ENCODE measurements around the gene S100A13. TPM values are rescaled to one million over a fixed set of nuclear protein-coding genes. Genes with fewer than 3 reads are reported as not detected.

The S100A13 gene
- total RNA-seq, 1 donor from 2014 or later, result 91.7 TPM

GRCh38 chr1:153624965-153625611 is 2.2 kb downstream of the S100A13 start:
- DNase-seq, result no peak

GRCh38 chr1:153623101-153623500 is 4.2 kb downstream of the S100A13 start:
- no peak for DNase-seq

DNA sequence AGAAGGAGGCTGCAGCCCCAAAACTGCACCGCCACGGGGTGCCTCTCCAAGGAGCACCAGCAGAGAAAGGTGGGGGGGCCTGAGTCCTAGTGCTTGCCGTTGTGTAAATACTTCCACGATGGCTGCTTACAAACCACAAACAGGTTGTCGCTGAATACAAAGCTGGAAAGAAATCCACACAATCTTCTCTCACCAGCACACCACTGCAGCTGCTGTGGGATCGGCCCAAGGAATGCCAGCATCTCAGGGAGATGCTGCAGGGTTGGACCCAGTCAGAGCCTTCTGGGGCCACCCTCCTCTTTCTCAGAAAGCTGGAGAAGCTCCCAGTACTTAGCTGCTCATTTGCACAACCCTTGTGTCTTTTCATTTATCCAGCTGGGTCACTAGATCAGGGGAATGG is 8.1 kb downstream of the S100A13 start:
- DNase-seq, result no peak

GRCh38 chr1:153617663-153618062 is 9.6 kb downstream of the S100A13 start:
- no peak for DNase-seq

GRCh38 chr1:153616917-153617311 is 10.4 kb downstream of the S100A13 start:
- no peak for DNase-seq

DNA sequence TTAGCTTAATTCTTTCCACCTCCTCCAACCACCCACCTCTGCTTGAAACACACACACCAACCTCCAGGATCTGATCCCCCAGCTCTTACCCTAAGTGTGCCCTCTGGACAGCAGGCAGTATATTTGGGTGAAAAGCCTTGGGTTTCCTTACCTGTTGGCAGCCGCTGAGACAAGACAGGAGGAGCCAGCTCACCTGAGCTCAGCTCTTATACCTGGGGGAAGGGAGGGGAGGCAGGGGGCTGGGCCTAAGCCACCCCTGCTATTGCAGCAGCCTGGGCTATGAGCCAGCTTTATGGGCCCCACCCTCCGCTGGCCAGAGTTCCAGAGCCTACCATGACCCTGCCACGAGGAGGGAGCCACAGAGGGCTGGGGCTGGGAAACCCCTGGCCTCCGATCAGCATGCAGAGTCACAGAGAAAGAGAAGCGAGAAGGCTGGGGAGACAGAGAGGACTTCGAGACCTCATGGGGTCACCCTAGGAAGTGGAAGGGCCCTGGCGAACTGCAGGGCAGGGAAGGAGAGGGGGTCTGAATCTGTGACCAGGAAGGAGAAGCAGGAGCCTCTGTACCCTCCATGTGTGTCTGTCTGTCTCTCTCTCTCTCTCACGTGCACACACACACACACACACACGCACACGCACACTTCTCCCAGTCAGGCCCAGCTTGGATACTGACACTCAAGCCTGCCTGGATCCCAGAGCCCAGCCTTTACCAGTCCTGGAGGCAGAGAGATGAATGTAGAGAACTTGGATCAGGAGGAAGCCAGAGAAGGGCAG is 11.0 kb downstream of the S100A13 start, which contains the start of gene S100A14:
S100A14 (minus strand) TSS at position 182 of the 773 bp plus-strand sequence. CDS start 467 bp downstream, outside the sequence.
- DNase-seq, result no peak

- DNase-seq, result no peak
Observed at GRCh38 chr1:153615406-153615805, 11.9 kb downstream of the S100A13 start.

DNA sequence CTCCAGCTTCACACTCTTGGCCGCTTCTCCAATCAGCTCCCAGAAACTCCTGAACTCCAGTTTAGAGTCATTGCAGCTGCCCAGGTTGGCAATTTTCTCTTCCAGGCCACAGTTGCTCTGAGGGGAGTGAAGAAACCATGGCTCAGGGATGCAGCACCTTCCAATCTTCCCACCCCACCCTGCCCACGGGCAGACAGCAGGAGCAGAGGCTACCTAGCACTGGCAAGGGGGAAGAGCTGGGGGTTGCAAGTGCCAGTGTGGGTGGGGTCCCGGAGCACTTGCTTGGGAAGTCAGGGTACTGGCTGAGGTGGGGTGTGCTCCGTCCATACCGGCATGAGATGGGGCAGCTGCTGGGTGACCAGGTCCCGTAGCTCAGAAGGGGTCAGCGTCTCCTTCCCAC is 12.4 kb downstream of the S100A13 start:
- no peak for DNase-seq

- DNase-seq, result no peak
Observed at GRCh38 chr1:153614189-153614900, 13.0 kb downstream of the S100A13 start.

GRCh38 chr1:153613406-153613805 is 13.9 kb downstream of the S100A13 start:
- no peak for DNase-seq

- no peak for DNase-seq
Observed at GRCh38 chr1:153612755-153613331, 14.5 kb downstream of the S100A13 start, which contains the start of gene S100A16. Gene S100A16 (minus strand): TSS chr1:153613137. CDS start chr1:153608151, 4,986 bp downstream.

- no peak for DNase-seq
Observed at GRCh38 chr1:153612111-153612754, 15.1 kb downstream of the S100A13 start.

- no peak for DNase-seq
Observed at GRCh38 chr1:153611356-153611755, 15.9 kb downstream of the S100A13 start.

DNA sequence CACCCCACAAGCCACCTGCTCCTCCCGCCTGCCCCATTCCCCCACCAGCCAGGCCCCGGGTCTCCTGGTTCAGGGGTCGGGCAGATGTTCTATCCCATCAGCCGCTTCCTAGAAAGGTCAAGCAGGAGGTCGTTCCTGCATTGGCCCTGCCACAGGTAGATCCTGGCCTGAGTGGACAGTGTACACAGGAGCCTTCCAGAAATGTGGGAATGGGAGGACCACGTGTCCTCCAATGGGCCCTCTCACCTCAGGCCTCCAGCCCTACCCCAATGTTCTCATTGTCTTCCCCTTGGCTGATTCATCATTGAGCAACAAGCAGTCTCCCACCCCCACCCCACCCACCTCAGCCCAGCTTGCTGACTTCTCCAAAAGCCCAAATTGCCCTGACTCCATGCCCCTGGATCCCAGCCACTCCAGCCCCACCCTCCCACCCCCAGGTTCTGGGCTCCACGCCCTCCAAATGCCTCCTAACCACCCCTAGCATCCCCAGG is 16.4 kb downstream of the S100A13 start:
- no peak for DNase-seq

- DNase-seq, result peak; percentile 60
Observed at GRCh38 chr1:153610334-153610733, 17.0 kb downstream of the S100A13 start.

- no peak for DNase-seq
Observed at GRCh38 chr1:153609585-153609907, 17.8 kb downstream of the S100A13 start.

DNA sequence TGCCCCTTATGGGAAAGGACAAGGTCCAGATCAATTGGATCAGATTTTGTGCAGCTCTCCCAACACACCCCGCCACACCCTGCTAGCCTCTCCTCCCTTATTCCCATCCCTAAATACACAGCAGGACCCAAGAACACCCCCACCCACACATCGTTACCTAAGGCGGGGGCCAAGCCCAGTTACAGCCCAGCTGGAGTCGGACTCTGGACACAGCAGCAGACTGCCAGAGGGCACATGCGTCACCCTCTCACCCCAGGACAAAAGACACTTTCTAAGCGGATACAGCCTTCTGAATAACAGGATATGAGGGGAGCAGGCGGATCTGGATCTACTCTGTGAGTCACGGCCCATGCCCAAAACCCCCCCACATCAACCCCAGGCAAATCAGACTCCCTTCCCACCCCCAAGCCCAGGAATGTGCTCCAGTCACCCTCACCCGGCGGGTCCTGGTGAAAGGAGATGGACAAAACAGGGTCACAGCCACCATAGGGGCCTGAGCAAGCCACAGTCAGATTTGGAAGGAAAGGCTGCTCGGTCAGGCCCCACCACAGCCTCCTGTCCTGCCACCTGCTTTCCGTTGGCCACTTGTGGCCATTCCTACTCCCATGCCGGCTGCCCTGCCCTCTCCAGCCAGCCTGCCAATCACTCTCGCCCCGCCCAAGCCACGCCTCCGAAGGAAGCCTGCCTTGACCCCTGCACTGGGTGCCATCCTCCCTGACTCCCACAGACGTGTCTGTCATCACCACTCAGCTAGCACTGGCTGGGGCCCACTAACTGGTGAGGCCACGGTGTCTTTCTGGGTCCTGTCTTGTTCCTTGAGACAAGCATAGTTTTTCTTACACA is 18.3 kb downstream of the S100A13 start:
- peak; percentile 99 for DNase-seq

- DNase-seq, result peak; percentile 74
Observed at GRCh38 chr1:153608089-153608682, 19.1 kb downstream of the S100A13 start.

GRCh38 chr1:153607381-153607780 is 19.9 kb downstream of the S100A13 start:
- DNase-seq, result peak; percentile 14

DNA sequence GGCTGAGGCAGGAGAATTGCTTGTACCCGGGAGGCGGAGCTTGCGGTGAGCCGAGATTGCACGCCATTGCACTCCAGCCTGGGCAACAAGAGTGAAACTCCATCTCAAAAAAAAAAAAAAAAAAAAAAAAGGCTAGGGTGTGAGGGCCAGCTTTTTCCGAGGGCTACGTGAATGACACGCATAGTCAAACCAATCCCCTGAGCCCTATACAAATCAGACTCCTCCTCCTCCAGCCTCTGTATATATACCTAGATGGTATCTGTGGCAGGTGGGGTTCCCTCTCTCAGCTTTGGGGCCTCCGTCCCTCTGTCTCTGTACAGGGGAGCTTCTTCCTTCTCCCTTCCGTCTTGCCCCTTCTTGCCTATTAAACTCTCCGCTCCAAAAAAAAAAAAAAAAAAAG is 21.1 kb downstream of the S100A13 start:
- DNase-seq, result no peak

GRCh38 chr1:153602749-153603148 is 24.6 kb downstream of the S100A13 start:
- DNase-seq, result no peak
